ENCODE data around the gene TC2N. TPM values are rescaled to one million over a fixed set of nuclear protein-coding genes. Genes with fewer than 3 reads are reported as not detected.

The TC2N gene
- polyA plus RNA-seq, 1 donor from 2014 or later: 2.1 TPM

GRCh38 chr14:91890291-91890749 is 23.0 kb upstream of the TC2N start:
- Histone ChIP-seq H3K27ac (ENCODE audit: low read length) (no peak overlapping the region), H4K20me1 (ENCODE audit: insufficient read depth) (no peaks in the 10 kb centered on the region)

GRCh38 chr14:91889477-91890211 is 22.3 kb upstream of the TC2N start:
- H3K9me2 ChIP-seq (ENCODE audit: insufficient read depth, low read length): no peaks in the 10 kb centered on the region
- no peaks in the 10 kb centered on the region for H3F3A ChIP-seq (ENCODE audit: insufficient read depth, low read length, poor library complexity, severe bottlenecking)
- H3K27ac ChIP-seq (ENCODE audit: low read length): no peak overlapping the region
- H3K9ac ChIP-seq (ENCODE audit: low read length): no peak overlapping the region
- no peaks in the 10 kb centered on the region for H3K27me3 ChIP-seq (ENCODE audit: insufficient read depth, low read depth, low read length)
- no peaks in the 10 kb centered on the region for H3K36me3 ChIP-seq (ENCODE audit: insufficient read depth, low read length)
- H3K9me3 ChIP-seq (ENCODE audit: low read length): no peaks in the 10 kb centered on the region
- no peaks in the 10 kb centered on the region for H4K20me1 ChIP-seq (ENCODE audit: insufficient read depth)
- no peak for TF ChIP-seq RAD21 (conservative IDR thresholded peaks at IDR 0.05)
- no peak for TF ChIP-seq TAF1 (IDR thresholded peaks at IDR 0.05; ENCODE audit: low read depth)
- TF ChIP-seq, protein P1, sequence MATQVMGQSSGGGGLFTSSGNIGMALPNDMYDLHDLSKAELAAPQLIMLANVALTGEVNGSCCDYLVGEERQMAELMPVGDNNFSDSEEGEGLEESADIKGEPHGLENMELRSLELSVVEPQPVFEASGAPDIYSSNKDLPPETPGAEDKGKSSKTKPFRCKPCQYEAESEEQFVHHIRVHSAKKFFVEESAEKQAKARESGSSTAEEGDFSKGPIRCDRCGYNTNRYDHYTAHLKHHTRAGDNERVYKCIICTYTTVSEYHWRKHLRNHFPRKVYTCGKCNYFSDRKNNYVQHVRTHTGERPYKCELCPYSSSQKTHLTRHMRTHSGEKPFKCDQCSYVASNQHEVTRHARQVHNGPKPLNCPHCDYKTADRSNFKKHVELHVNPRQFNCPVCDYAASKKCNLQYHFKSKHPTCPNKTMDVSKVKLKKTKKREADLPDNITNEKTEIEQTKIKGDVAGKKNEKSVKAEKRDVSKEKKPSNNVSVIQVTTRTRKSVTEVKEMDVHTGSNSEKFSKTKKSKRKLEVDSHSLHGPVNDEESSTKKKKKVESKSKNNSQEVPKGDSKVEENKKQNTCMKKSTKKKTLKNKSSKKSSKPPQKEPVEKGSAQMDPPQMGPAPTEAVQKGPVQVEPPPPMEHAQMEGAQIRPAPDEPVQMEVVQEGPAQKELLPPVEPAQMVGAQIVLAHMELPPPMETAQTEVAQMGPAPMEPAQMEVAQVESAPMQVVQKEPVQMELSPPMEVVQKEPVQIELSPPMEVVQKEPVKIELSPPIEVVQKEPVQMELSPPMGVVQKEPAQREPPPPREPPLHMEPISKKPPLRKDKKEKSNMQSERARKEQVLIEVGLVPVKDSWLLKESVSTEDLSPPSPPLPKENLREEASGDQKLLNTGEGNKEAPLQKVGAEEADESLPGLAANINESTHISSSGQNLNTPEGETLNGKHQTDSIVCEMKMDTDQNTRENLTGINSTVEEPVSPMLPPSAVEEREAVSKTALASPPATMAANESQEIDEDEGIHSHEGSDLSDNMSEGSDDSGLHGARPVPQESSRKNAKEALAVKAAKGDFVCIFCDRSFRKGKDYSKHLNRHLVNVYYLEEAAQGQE (IDR thresholded peaks at IDR 0.05; ENCODE audit: borderline replicate concordance): no peak
- H3K4me2 ChIP-seq (ENCODE audit: low read length): no peak overlapping the region
- H2AFZ ChIP-seq (ENCODE audit: low read depth, low read length): no peak overlapping the region
- H3K79me2 ChIP-seq (replicated peaks; ENCODE audit: insufficient read depth, low read length): no peaks in the 10 kb centered on the region
- H3K4me3 ChIP-seq (ENCODE audit: low read length): no peak overlapping the region

More at GRCh38 chr14:91890291-91890749, 23.0 kb upstream of the TC2N start:
- Histone ChIP-seq H3K4me2 (ENCODE audit: low read length) (no peak overlapping the region), H3K27me3 (ENCODE audit: insufficient read depth, low read depth, low read length) (no peaks in the 10 kb centered on the region), H3K9me2 (ENCODE audit: insufficient read depth, low read length) (no peaks in the 10 kb centered on the region), H3F3A (ENCODE audit: insufficient read depth, low read length, poor library complexity, severe bottlenecking) (no peaks in the 10 kb centered on the region), H3K9me3 (ENCODE audit: low read length) (no peaks in the 10 kb centered on the region), H3K36me3 (ENCODE audit: insufficient read depth, low read length) (no peaks in the 10 kb centered on the region), H3K9ac (ENCODE audit: low read length) (no peak overlapping the region), H2AFZ (ENCODE audit: low read depth, low read length) (no peak overlapping the region), H3K79me2 (replicated peaks; ENCODE audit: insufficient read depth, low read length) (no peaks in the 10 kb centered on the region), H3K4me3 (ENCODE audit: low read length) (no peak overlapping the region)
- TF ChIP-seq POLR2AphosphoS5 (IDR thresholded peaks at IDR 0.05): no peak
- TF ChIP-seq, protein P2, sequence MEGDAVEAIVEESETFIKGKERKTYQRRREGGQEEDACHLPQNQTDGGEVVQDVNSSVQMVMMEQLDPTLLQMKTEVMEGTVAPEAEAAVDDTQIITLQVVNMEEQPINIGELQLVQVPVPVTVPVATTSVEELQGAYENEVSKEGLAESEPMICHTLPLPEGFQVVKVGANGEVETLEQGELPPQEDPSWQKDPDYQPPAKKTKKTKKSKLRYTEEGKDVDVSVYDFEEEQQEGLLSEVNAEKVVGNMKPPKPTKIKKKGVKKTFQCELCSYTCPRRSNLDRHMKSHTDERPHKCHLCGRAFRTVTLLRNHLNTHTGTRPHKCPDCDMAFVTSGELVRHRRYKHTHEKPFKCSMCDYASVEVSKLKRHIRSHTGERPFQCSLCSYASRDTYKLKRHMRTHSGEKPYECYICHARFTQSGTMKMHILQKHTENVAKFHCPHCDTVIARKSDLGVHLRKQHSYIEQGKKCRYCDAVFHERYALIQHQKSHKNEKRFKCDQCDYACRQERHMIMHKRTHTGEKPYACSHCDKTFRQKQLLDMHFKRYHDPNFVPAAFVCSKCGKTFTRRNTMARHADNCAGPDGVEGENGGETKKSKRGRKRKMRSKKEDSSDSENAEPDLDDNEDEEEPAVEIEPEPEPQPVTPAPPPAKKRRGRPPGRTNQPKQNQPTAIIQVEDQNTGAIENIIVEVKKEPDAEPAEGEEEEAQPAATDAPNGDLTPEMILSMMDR (IDR thresholded peaks at IDR 0.05; ENCODE audit: poor library complexity, severe bottlenecking): no peak
- no peak for TF ChIP-seq SMC3 (conservative IDR thresholded peaks at IDR 0.05; ENCODE audit: poor library complexity)
- no peak for TF ChIP-seq MXI1 (conservative IDR thresholded peaks at IDR 0.05; ENCODE audit: poor library complexity, severe bottlenecking)
- TF ChIP-seq, protein P1 (IDR thresholded peaks at IDR 0.05; ENCODE audit: borderline replicate concordance): no peak
- TF ChIP-seq EZH2 (IDR thresholded peaks at IDR 0.05; ENCODE audit: borderline replicate concordance, insufficient read depth, low read length, poor library complexity, severe bottlenecking): no peak
- no peak for TF ChIP-seq EP300 (conservative IDR thresholded peaks at IDR 0.05; ENCODE audit: poor library complexity, severe bottlenecking)
- TF ChIP-seq RAD21 (conservative IDR thresholded peaks at IDR 0.05): no peak
- no peak for TF ChIP-seq TAF1 (IDR thresholded peaks at IDR 0.05; ENCODE audit: low read depth)

Data from neural cell (in vitro differentiated cells).